GM12865 (cell line): ENCODE measurements around the gene MINDY4B.

Experiments
- DNase-seq: peaks from one replicate; pipeline ENCODE4 v3.0.0; 2010; ENCODE audit warnings: low read depth
- H3K4me3 ChIP-seq: 2 replicates; pipeline ENCODE4 v1.5.1; 2011; ENCODE audit warnings: mild to moderate bottlenecking, low read depth, low read length, control low read depth
- CTCF ChIP-seq: IDR thresholded peaks from 2 replicates; pipeline ENCODE4 v1.5.1; 2011; ENCODE audit warnings: low read length, control low read depth, low read depth, inconsistent platforms; ENCODE audit not compliant: insufficient read depth; ENCODE audit errors: missing control alignments

MINDY4B gene

GRCh38 chr3:150850191-150850590 is 55.0 kb downstream of the MINDY4B start:
- DNase-seq = no peak

GRCh38 chr3:150848864-150849263 is 56.4 kb downstream of the MINDY4B start:
- DNase-seq = no peak
- H3K4me3 ChIP-seq = no peak overlapping the region
- TF ChIP-seq CTCF = no peak

More at GRCh38 chr3:150850191-150850590, 55.0 kb downstream of the MINDY4B start:
- H3K4me3 ChIP-seq = no peak overlapping the region
- no peak for TF ChIP-seq CTCF

- no peak for DNase-seq
- no peak for TF ChIP-seq CTCF
- no peak overlapping the region for H3K4me3 ChIP-seq
Observed at GRCh38 chr3:150847433-150847832, 57.8 kb downstream of the MINDY4B start.

GRCh38 chr3:150844484-150844883 is 60.8 kb downstream of the MINDY4B start:
- no peak for TF ChIP-seq CTCF
- no peak for DNase-seq
- no peak overlapping the region for H3K4me3 ChIP-seq

- DNase-seq = no peak
- no peak overlapping the region for H3K4me3 ChIP-seq
- TF ChIP-seq CTCF = no peak
Observed at GRCh38 chr3:150843241-150843640, 62.0 kb downstream of the MINDY4B start.

GRCh38 chr3:150840802-150841515 is 64.3 kb downstream of the MINDY4B start:
- no peak overlapping the region for H3K4me3 ChIP-seq
- no peak for DNase-seq
- peak; percentile 14 for TF ChIP-seq CTCF

- H3K4me3 ChIP-seq = no peak overlapping the region
- TF ChIP-seq CTCF = no peak
- DNase-seq = no peak
Observed at GRCh38 chr3:150830745-150831144, 74.5 kb downstream of the MINDY4B start.
